ENCODE results near the gene RAB3IP.

RAB3IP gene, protein sequence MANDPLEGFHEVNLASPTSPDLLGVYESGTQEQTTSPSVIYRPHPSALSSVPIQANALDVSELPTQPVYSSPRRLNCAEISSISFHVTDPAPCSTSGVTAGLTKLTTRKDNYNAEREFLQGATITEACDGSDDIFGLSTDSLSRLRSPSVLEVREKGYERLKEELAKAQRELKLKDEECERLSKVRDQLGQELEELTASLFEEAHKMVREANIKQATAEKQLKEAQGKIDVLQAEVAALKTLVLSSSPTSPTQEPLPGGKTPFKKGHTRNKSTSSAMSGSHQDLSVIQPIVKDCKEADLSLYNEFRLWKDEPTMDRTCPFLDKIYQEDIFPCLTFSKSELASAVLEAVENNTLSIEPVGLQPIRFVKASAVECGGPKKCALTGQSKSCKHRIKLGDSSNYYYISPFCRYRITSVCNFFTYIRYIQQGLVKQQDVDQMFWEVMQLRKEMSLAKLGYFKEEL

DNA sequence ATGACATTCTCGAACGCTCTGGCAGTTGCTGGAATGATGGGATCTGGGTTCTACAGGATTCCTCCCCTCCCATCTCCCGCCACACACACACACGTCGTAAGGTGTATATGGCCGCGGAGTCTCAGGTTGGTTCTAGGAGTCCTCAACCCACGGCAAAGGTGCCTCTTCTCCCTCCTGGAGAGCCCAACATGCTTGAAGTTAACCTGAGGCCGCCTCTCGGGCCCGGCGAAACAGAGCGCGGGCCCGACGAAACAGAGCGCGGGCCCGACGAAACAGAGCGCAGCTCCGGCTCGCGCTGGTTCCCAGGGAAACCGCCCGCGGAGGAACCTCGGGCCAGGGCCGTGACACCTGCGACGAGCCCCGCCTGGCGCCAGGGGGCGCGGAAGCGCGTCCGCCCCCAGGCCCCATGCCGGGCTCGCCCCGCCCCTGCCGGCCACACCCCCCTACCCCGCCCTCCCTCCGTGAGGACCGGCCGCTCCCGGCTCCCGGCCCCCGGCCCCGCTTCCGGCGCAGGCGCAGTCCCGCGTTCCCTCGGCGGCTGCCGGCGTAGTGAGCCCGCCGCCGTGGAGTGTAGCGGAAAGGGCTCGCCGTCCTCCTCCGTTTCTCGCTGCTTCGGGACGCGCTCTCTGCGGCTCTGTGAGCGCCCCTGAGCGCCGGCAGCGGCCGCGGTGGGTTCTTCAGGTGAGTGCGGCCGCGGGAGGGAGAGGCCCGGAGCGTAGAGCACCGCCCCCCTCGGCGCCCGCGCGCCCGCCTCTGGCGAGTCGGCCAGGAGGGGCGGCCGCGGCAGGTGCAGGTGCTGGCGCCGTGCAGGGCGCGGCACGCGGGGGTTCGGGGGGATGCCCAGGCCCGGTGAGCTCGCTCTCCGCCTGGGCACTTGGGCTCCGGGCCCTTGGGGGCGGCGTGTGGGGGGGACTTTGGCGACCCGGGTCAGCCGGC is at the start of gene RAB3IP:
Gene RAB3IP (plus strand): TSS at position 510 of the 936 bp plus-strand sequence. CDS start 16,549 bp downstream, outside the sequence.
- DNase-seq (ENCODE audit: low read depth) = peak; percentile 94

DNA sequence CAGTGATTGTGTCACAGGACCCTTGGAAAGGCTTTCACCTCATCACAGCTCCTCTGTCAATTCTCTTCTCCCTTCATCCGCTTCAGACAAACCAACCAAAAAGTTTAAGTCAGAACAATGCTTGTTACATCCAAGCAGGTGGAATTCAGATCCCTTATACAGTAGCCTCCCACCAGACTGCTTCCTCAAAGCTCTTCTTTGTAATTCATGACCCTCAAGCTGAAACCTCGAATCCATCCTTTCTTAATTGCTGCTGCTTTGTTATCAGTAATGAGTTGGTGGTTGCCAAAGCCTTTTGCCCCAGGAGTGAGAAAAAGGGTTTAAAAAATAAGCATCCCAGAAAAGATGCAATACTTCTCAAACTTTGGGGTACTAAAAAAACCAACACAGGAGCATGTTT is 49.0 kb upstream of the RAB3IP start:
- DNase-seq (ENCODE audit: low read depth) = no peak

DNA sequence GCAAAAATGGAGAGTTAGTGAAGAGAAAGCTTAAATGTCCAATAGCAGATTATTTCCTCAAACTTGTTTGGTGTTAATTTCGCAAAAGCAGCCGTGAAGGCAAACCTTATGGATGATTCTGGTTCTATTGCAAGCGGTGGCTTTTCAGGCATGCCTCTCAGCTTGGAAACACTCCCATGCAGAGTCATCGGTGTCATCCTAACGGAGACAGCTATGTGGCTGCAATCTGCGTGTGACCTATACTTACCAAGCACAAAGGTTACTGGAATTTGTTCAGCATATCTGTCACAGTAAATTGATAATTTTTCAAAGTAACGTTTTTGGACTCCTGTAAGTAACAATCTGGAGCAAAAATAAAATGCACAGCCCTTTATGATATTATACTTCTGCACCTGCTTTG is 44.5 kb upstream of the RAB3IP start:
- DNase-seq (ENCODE audit: low read depth) = no peak

DNA sequence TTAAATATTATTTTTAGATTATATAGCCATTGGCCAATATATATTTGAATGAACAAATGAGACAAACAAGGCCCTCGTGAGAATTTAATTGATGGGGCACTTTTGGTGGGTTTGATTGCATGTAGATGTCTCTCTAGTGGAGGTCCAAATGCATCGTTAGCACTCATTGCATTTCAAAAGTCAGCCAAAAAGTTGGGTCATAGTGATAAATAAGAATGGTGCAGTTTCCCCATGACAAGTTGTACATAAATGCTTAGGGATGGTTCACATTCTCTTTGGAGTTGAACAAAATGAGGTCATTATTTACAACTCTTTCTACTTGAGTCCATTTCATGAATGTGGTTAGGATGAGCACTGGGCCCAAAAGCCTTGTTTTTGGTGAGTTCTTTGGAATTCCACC is 40.6 kb upstream of the RAB3IP start:
- no peak for DNase-seq (ENCODE audit: low read depth)

DNA sequence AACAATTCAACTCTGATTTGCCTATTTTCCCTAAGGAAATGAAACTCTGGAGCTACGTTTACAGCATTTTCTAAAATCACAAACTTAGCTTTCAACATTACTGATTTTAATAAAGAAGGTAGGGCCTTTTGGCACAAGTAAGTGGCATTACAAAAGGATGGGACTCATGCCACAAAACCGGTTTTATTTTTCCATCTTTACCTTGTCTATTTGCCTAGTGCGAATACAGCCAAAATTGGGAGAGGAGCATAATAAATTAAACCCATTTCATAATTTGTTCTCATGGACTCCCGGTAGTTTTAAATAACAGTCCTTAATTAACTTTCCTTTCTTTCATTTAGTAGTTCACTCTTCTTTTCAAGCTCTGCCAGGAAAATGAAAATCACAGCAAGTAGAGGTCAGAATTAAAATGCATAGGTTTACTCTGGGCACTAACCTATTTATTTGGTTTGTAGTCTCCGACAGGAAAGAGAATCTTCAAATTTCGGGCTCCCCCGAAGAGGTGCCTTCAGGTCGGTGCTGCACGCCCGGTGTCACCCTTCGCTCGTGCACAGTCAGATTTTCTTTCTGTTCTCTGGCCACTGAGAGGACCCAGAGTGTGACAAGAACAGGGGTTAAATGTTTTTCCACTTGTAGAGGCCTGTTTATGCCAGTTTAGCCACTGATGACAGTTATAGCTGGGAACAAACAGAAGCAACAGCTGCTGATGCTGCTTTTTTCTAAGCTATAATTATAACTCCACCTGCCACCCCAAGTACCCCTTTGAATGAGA is 39.7 kb upstream of the RAB3IP start, which contains the start of gene BEST3:
Gene BEST3 (minus strand): TSS at position 535 of the 772 bp plus-strand sequence. CDS start 1,505 bp downstream, outside the sequence.
- no peak for DNase-seq (ENCODE audit: low read depth)

DNA sequence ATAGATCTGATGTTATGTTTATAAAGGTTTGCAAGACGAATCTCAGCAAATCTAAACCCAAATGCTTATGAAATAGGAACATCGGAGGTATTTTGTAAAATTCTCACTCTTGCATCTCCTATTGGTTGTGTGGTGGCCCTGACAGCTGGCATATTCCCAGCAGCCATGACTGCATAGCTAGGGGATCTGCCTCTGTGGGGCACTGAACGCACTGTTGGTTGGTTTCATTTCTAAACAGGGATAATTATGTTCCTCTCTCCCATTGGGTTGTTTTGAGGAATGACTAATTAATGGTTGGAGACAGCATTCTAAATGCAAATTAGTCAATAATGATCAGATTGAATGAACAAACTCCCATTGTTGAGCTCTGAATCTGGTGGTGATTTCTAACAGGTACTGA is 36.8 kb upstream of the RAB3IP start:
- no peak for DNase-seq (ENCODE audit: low read depth)

DNA sequence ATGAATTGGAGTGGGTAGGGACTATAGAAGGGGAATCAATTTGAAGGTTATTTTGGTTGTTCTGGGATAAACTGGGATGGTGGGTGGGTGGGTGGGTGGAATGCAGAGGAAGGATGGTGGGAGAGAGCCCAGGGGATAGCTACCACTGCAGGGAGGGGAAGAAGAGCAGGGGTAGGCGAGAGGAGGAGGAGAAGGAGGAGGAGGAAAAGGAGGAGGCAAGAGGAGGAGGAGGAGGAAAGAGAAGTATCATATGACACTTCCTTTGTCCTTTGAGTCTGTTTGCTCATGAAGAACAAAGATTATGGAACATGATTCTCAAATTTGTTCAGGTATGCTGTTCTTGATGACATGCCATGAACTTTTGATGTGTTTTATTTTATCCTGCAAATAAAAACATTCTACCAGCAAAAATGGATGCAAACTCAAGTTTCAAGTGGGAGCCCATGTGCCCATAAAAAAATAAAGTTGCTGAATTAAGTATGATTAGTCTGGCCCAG is 35.5 kb upstream of the RAB3IP start:
- DNase-seq (ENCODE audit: low read depth) = no peak

DNA sequence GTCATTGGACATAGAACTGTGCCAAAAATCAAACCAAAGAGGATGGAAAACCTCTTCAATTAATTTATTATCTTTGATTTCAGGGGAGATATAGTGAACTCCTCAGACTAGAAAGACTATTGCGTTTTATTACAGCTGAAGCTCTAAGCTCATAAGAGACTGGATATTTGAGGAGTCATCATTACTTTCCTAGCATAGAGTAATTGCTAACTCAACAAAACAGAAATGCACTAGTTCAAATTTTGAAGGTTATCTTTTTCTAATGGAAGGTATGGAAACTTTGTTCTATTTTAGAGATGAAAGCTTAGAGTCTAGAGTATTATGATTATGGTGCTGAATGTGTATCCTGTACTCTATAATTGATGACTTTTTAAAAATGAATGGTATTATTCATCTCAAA is 34.3 kb upstream of the RAB3IP start:
- no peak for DNase-seq (ENCODE audit: low read depth)

DNA sequence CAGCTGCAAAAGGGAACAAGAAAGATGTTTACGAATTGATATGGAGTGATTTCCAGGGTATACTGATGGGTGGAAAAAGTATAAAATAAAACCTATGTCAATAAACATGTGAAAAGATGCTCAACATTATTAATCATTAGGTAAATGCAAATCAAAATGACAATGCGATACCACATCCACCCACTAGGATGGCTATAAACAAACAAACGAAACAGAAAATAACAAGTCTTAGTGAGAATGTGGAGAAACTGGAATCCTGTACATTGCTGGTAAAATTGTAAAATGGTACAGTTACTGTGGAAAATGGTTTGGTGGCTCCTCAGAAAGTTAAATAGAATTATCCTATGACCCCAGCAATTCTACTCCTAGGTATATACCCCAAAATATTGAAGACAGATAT is 30.0 kb upstream of the RAB3IP start:
- no peak for DNase-seq (ENCODE audit: low read depth)

DNA sequence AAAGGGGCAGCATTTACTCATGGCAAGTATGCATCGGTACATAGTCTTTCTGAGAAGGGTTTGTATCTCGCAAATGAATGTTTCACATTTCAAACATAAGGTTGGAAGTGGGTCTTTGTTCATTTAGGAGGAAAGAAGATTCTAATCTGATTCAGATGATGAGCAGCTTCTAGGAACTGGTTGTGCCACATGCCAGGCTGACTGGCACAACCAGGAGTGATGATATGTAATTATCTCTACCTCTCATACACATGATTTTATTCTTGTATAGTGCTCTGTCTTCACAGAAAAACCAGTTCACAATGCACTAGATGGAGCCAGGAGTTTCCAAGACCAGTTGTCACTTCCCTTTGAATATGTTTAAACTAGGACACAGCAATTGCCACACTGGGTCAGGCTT is 25.8 kb upstream of the RAB3IP start:
- DNase-seq (ENCODE audit: low read depth) = no peak

DNA sequence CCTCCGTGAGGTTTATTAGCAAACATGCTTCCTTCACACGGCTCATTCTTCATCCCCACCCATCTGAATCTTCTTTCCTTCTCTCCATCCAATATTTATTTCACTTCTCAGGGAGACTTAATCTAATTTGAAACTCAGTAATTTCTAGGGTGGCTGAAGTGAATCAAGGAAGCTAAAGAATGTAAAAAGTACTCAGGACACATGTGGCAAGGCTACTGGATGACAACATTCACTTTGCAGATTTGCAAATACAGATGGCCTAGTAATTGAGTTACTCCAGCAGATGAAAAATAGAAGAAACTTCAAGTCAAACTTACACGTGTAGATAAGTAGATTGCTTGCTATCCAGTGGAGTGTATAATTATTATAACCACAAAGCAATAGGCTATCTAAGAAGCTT is 24.1 kb upstream of the RAB3IP start:
- no peak for DNase-seq (ENCODE audit: low read depth)

DNA sequence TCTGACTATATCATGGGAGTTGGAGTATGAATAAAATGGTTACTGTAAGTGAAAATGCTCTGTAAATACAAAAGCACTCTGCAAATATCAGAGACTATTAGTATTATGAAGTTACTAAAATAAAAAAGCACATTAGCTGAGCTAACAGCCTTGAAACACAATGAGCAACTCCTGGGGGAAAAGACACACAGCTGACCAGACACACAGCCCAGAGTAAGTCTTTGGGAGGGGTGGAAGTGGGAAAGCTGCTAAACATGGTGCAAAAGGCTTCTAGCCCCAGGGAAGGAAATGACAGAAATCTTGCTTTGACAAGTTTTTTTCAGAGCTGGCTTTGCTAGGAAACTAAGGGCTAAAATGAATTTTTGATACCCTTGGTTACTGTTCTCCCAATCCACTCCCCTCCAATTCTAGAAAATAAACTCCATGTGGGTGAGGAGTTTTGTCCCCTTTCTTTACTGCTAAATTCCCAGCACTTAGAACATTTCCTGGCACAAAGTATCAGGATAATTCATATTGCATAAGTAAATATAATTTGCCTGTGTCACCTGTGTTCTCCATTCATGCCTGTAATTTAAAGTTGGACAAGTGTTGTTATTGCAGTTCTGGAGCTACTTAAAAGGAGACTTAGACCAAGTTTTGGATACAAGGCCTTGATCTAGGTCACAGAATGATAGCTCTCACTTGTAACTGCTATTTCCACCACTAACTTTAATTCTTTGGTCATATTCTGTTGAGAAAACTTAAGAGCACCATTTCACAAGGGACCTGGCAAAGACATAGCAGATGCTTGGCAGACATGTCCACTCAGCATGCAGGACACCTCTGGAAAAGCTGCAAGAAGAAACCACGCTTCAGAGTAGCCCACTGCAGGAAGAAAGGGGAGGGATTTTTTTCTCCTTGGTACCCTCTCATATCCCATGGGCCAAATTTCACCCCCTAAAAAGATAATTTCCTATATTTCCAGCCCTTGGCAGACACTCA is 19.0 kb upstream of the RAB3IP start:
- DNase-seq (ENCODE audit: low read depth) = no peak

DNA sequence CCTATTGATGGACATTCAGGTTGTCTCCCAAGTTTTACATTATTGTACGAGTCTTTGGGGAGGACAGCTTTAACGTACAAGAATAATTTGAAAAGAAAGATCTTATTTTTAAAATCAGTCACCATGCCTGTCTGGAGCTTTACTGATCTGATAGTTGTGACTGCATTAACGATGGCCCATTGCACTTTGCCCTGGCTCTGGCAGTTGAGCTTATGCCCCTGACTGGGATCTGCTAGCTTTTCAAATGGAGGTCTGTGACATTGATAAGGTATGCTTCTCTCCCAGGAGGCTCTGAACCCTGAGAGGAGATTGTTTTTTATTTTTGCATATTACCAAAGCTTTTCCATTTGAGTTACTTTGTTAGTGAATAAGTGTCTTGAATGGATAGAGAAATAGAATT is 17.9 kb upstream of the RAB3IP start:
- DNase-seq (ENCODE audit: low read depth) = no peak

DNA sequence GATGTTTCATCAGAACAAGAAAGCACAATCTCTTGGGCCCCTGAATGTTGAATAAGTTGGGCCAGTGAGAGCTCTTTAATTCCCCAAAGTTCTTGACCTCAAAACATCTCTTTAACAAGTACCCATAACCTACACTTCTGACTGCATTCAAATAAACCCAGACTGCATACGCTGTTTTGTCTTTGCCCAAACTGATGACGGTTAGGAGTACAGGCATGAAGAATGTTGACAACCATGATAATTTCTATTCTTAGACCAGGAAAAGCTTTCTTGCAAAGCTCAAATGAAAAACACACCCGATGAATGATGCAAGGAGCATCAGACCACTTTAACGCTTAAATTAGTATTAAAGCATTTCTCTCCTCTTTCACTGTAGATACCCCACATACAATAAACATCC is 11.7 kb upstream of the RAB3IP start:
- no peak for DNase-seq (ENCODE audit: low read depth)

DNA sequence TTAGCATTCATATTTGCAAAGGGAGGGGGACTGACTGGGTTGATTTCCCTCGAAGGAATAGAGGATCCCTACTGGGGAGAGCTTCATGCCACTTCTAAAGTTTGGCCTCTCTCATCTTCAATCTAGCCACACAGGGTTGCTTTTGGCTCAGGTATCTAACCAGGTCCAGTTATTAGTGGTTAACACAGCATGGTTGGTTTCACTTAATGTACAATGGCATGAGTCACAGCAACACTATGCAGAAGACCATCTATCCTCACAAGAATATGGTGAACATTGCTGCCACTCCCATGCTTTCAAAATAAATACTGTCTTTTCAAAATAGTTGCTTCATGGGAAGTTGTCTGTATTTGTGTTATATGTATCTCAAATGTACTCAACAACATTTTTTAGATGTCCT is 6.6 kb upstream of the RAB3IP start:
- no peak for DNase-seq (ENCODE audit: low read depth)

DNA sequence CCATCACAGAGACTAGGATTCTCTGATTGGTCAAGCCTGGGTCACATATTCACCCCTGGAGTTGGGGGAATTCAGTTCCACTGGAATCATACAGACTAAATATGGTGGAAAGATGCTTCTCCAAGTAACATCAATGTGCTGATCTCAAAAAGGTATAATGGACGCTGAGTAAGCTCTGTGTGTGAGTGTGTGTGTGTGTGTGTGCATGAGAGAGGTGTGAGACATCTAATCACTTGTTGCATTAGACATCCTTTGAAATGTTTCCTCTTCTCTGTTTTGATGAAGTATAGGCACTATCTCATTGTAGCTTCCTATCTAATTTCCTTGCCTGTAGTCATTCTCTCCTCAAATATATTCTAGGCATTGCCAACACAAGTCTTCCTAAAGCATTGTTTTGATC is 5.0 kb upstream of the RAB3IP start:
- no peak for DNase-seq (ENCODE audit: low read depth)

DNA sequence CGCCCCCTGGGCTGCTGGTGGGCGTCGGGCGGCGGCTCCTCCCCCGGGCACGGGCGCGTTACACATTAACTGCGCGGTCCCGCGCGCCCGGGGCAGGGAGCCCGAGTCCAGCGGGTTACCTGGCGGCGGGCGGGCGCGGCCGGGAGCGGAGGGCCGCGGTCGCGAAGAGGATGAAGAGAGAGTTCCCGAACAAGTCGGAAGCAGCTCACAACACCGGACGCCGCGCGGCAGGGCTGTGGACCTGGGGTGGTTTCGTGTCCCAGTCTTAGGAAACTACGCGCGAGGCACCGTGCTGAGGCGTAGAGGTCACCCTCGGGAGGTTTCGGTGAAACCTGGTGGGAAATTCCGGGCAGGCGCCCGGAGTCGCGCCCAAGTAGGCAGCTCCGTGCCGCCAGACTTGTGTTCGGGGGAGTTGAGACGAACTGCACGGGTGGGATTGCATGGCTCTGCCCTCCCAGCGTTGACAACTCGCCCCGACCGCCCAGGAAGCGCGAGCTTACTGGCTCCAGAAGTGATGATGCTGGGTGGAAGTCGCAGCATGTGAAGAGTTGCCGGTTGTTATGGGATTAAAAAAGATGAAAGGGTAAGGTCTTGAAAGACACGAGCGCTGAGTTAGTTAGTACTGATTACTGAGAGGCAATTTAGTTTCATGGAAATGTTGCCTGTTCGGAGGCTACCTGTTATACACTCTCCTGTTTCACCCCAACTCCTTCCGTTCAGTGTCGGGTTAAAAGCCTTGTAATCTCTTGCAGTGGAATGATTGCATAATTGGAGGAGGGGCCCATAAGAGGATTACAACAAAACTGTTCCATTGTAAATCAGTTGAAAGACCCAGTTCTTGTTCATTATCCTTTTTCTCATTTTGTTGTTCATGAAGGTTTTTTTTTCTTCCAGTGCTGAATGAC is 879 bp downstream of the RAB3IP start:
- DNase-seq (ENCODE audit: low read depth) = peak; percentile 21

DNA sequence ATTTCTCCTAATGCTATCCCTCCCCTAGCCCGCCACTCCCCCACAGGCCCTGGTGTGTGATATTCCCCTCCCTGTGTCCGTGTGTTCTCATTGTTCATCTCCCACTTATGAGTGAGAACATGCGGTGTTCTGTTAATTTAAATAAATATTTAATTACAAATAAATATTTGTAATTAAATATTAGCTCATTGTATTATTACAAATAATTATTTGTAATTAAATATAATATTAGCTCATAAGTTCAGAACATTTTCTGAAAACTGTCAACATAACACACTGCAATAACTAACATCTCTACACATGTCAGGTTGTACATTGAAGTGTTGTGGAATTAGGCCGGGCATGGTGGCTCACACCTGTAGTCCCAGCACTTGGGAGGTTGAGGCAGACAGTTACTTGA is 5.4 kb downstream of the RAB3IP start:
- DNase-seq (ENCODE audit: low read depth) = no peak

DNA sequence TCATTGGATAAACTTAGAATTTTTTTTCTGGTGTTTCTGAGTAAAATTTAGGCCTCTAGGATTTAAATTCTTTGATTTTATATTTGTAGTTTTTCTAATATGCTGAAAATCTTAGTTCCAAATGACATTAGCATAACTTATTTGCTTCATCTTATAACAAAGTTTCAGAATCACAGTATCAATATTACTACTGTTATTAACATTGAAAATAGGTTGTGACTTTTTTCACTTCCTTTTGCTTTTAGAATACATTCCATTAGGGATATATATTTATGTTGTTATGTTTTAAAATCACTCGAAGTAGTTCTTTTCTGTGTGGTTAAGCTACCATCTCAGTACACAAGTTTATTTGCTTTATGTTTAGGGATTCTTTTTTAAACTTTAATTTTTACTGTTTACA is 12.8 kb downstream of the RAB3IP start:
- DNase-seq (ENCODE audit: low read depth) = no peak

DNA sequence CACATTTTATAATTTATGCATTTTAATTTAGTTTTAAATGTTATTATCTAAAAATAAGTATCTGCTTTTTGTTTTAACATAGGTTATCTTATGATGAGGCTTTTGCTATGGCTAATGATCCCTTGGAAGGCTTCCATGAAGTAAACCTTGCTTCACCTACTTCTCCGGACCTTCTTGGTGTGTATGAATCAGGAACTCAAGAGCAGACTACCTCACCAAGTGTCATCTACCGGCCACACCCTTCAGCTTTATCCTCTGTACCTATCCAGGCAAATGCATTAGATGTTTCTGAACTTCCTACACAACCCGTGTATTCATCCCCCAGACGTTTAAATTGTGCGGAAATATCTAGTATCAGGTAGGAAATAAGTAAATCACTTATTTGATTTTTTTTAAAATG is 16.6 kb downstream of the RAB3IP start:
- DNase-seq (ENCODE audit: low read depth) = no peak

Data from stimulated activated CD8-positive, alpha-beta memory T cell treated with anti-CD3 and anti-CD28 coated beads, Interleukin-15, amount 100 ng/mL, for 24 hours (primary cell).